ENCODE data around the gene TST.
A peak's percentile ranks its signal among the peaks of the same experiment; 100 is the strongest.

Gene TST

GRCh38 chr22:37021041-37021440 is 1.8 kb upstream of the TST start:
- H3K36me3 Mint-ChIP-seq (ENCODE audit: insufficient read depth): no peaks in the 10 kb centered on the region
- peak overlapping the region; percentile 88 to 89 for H3K4me3 Mint-ChIP-seq
- DNase-seq (no peak), ATAC-seq (replicated peaks) (no peak)
- H3K27me3 Mint-ChIP-seq: no peaks in the 10 kb centered on the region
- peaks cover 19 to 24% of the 10 kb centered on the region in 2 donors for H3K4me1 Mint-ChIP-seq (ENCODE audit: low read depth in 2 of 2)
- H3K9me3 Mint-ChIP-seq: no peaks in the 10 kb centered on the region
- H3K27ac Mint-ChIP-seq: peak overlapping the region in 1 of 2 donors; percentile 84

GRCh38 chr22:37020192-37020479 is 889 bp upstream of the TST start:
- ATAC-seq (replicated peaks) (no peak), DNase-seq (peak in 1 of 3 experiments; percentile 6)
- Mint-ChIP-seq H3K27ac (peak overlapping the region; percentile 41 to 84), H3K4me1 (ENCODE audit: low read depth in 2 of 2) (peaks cover 19 to 23% of the 10 kb centered on the region in 2 donors), H3K9me3 (no peaks in the 10 kb centered on the region), H3K27me3 (no peaks in the 10 kb centered on the region), H3K4me3 (peak overlapping the region; percentile 88 to 89), H3K36me3 (ENCODE audit: insufficient read depth) (no peaks in the 10 kb centered on the region)

- ATAC-seq (replicated peaks): peak; percentile 17
- Mint-ChIP-seq H3K9me3 (no peaks in the 10 kb centered on the region), H3K4me1 (ENCODE audit: low read depth in 2 of 2) (peaks cover 15 to 18% of the 10 kb centered on the region in 2 donors), H3K27ac (no peak overlapping the region), H3K36me3 (ENCODE audit: insufficient read depth) (no peaks in the 10 kb centered on the region), H3K27me3 (no peaks in the 10 kb centered on the region), H3K4me3 (peak overlapping the region; percentile 88 to 89)
- DNase-seq: no peak
Observed at GRCh38 chr22:37018815-37019308, 385 bp downstream of the TST start.

DNA sequence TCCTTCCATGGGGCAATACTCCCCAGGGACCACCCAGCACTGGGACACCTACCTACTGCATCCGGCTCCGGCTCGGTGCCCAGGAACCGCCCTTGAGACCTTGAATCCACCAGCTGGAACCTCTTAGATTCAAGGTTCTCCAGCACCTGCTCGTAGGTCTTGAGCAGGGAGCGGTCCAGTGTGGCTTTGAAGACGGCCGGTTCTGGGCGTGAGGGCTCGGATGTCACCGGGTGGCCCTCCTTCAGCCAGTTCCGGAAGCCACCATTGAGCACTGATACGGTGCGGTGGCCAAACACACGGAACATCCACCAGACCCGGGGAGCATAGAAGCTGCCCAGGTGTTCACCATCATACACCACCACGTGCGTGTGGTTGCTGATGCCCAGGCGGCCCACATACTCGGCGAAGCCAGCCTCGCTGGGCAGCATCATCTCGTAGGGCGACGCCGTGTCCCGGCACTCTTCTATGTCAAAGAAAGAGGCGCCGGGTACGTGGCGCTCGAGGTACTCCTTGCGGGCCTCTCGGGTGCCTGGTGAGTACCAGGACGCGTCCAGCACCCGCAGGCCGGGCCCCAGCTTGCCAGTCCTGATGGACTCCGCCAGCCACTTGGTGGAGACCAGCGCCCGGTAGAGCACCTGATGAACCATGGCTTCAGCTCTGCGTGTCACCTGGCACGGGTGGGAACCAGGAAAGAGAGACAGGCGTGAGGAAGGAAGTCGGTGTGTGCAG is 997 bp downstream of the TST start:
- H3K36me3 Mint-ChIP-seq (ENCODE audit: insufficient read depth): no peaks in the 10 kb centered on the region
- H3K4me3 Mint-ChIP-seq: peak overlapping the region; percentile 88 to 89
- no peak overlapping the region for H3K27ac Mint-ChIP-seq
- peaks cover 15 to 18% of the 10 kb centered on the region in 2 donors for H3K4me1 Mint-ChIP-seq (ENCODE audit: low read depth in 2 of 2)
- H3K9me3 Mint-ChIP-seq: no peaks in the 10 kb centered on the region
- DNase-seq (no peak), ATAC-seq (replicated peaks) (no peak)
- H3K27me3 Mint-ChIP-seq: no peaks in the 10 kb centered on the region

DNA sequence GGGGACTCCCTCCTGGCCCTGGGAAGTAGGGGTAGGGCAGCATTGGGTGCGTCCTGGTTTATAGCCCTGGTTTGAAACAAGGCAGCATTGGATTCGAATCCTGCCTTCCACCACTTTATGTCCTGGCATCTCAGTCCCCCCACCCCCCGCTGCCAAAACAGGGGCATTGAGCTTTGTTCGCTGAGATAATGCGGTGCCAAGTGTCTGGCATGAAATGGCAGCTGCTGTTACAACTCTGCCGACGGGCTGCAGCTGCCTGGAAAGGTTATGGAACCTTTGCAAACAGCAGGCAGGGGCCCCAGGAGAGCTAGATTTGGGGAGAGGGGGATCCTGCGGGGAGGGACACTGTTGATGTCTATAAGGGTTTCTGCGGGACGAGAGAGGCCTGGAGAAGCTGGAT is 1.9 kb downstream of the TST start:
- peak overlapping the region in 1 of 2 donors; percentile 71 for H3K27ac Mint-ChIP-seq
- no peaks in the 10 kb centered on the region for H3K9me3 Mint-ChIP-seq
- DNase-seq (no peak), ATAC-seq (replicated peaks) (no peak)
- peak overlapping the region in 1 of 2 donors; percentile 88 for H3K4me3 Mint-ChIP-seq
- peaks cover 15 to 18% of the 10 kb centered on the region in 2 donors for H3K4me1 Mint-ChIP-seq (ENCODE audit: low read depth in 2 of 2)
- H3K27me3 Mint-ChIP-seq: no peaks in the 10 kb centered on the region
- no peaks in the 10 kb centered on the region for H3K36me3 Mint-ChIP-seq (ENCODE audit: insufficient read depth)

- H3K4me3 Mint-ChIP-seq: no peak overlapping the region
- ATAC-seq (replicated peaks): no peak
- H3K27ac Mint-ChIP-seq: peak overlapping the region in 1 of 2 donors; percentile 71
Observed at GRCh38 chr22:37016134-37016910, 2.9 kb downstream of the TST start.

GRCh38 chr22:37015587-37015878 is 3.7 kb downstream of the TST start:
- peaks cover 7 to 9% of the 10 kb centered on the region in 2 donors for H3K4me1 Mint-ChIP-seq (ENCODE audit: low read depth in 2 of 2)
- H3K27me3 Mint-ChIP-seq: peaks cover 0 to 2% of the 10 kb centered on the region in 2 donors
- no peak overlapping the region for H3K4me3 Mint-ChIP-seq
- no peaks in the 10 kb centered on the region for H3K36me3 Mint-ChIP-seq (ENCODE audit: insufficient read depth)
- no peak for ATAC-seq (replicated peaks)
- peak overlapping the region; percentile 12 to 61 for H3K27ac Mint-ChIP-seq
- no peak for DNase-seq
- H3K9me3 Mint-ChIP-seq: no peaks in the 10 kb centered on the region

More at GRCh38 chr22:37016134-37016910, 2.9 kb downstream of the TST start:
- H3K4me1 Mint-ChIP-seq (ENCODE audit: low read depth in 2 of 2): peaks cover 10 to 14% of the 10 kb centered on the region in 2 donors
- no peaks in the 10 kb centered on the region for H3K36me3 Mint-ChIP-seq (ENCODE audit: insufficient read depth)
- DNase-seq: no peak
- no peaks in the 10 kb centered on the region for H3K9me3 Mint-ChIP-seq
- H3K27me3 Mint-ChIP-seq: no peaks in the 10 kb centered on the region

DNA sequence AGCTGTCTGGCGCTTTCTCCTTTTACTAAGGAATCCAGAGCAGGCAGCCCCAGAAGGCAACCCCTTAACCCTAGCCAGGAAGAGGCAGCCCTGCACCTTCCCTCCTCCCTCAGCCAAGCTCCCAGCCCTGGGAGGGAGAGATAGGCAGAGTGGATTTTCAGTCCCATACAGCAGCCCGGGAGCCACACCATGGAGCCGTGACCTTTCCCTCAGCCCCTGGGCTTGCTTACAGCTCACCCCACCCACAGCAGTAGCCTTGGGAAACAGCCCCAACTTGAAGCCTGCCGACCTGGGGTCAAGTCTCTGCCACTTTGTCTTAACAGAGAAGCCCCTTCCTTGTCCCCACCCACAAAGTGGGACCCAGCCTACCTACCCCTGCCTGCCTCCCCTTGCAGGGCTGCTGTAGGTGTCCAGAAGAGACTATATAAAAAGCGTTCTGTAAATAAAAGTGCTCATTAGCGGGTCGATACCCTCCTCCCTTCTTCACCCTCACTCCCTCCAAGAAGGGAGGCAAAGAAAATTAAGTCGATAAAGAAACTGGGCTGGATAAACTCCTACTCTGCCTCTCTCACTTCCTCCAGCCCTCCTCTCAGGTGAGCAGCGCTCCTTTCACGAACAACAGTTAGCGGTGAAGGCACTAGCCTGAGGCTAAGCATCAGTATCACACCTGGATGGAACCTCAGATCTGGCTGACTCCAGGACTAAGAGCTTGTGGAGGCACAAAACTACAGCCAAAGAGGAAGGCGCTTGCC is 4.2 kb downstream of the TST start:
- peaks cover 6 to 7% of the 10 kb centered on the region in 2 donors for H3K4me1 Mint-ChIP-seq (ENCODE audit: low read depth in 2 of 2)
- ATAC-seq (replicated peaks) (no peak), DNase-seq (no peak)
- peaks cover 5 to 7% of the 10 kb centered on the region in 2 donors for H3K27me3 Mint-ChIP-seq
- H3K27ac Mint-ChIP-seq: peak overlapping the region; percentile 12 to 61
- no peak overlapping the region for H3K4me3 Mint-ChIP-seq
- no peaks in the 10 kb centered on the region for H3K9me3 Mint-ChIP-seq
- no peaks in the 10 kb centered on the region for H3K36me3 Mint-ChIP-seq (ENCODE audit: insufficient read depth)

DNA sequence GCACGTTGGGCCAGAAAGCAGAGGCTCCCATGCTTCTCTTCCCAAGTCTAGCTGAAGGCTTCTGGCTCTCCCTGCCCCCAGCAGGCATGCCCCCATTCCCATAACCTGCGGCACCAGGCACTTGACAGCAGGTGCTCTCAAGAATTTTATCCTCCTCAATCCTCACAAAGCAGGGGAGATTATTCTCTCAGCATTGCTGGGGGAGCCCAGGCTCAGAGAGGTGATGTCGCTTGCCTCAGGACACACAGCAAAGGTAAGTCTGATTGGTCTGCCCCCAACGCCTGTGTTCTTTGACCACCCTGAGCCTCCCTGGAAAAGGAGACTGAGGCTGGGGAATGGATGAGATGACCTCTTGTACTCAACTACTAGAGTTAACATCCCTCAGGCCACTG is 4.8 kb downstream of the TST start:
- H3K4me3 Mint-ChIP-seq: no peak overlapping the region
- H3K36me3 Mint-ChIP-seq (ENCODE audit: insufficient read depth): no peaks in the 10 kb centered on the region
- DNase-seq: no peak
- H3K27ac Mint-ChIP-seq: no peak overlapping the region
- no peak for ATAC-seq (replicated peaks)
- H3K9me3 Mint-ChIP-seq: no peaks in the 10 kb centered on the region
- H3K4me1 Mint-ChIP-seq (ENCODE audit: low read depth in 2 of 2): peaks cover 3% of the 10 kb centered on the region in 2 donors
- peaks cover 11 to 13% of the 10 kb centered on the region in 2 donors for H3K27me3 Mint-ChIP-seq

DNA sequence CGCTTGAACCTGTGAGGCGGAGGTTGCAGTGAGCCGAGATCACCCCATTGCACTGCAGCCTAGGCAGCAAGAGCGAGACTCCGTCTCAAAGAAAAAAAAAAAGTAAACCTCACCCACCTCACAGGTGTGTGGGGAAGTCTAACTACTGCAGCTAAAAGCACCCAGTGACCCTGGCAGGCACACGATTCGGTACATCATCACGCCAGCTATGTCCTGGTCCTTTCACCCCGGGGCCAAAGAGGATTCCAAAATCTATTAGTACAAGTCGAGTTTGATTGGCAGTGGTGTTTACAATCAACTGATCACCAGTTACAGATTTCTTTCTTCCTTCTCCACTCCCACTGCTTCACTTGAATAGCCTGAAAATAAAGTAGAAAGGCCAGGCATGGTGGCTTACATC is 6.3 kb downstream of the TST start:
- peak overlapping the region in 1 of 2 donors; percentile 29 for H3K27ac Mint-ChIP-seq

DNA sequence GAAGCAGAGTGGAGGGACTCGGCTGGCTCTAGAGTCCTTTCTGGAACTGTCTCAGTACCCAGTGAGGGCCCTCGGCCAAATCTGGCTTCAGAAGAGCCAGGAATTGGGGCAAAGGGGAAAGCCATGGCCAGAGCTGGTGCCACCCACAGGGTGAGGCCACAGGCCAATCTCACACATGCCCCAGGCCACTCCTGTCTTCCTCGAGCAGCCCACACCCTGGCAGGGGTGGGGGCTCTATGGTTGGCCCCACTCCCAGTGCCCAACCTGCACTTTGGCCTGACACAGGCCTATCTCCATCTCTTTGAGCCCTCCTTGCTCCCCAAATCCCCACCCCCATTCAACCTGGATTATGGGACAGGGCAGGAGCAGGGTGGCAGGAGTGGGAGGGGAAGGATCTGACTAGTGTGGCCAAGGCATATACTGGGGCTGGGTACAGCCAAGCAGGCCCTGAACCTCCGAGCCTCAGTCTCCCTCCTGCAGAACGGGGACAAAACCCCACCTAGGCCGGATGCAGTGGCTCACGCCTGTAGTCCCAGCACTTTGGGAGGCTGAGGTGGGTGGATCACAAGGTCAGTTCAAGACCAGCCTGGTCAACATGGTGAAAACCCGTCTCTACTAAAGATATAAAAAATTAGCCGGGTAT is 6.9 kb downstream of the TST start:
- Mint-ChIP-seq H3K27ac (no peak overlapping the region), H3K9me3 (no peaks in the 10 kb centered on the region), H3K4me1 (ENCODE audit: low read depth in 2 of 2) (no peaks in the 10 kb centered on the region), H3K27me3 (peaks cover 16 to 33% of the 10 kb centered on the region in 2 donors), H3K4me3 (no peak overlapping the region), H3K36me3 (ENCODE audit: insufficient read depth) (no peaks in the 10 kb centered on the region)
- DNase-seq (no peak), ATAC-seq (replicated peaks) (no peak)

More for the DNA sequence above, 6.3 kb downstream of the TST start:
- Mint-ChIP-seq H3K9me3 (no peaks in the 10 kb centered on the region), H3K4me3 (no peak overlapping the region), H3K36me3 (ENCODE audit: insufficient read depth) (no peaks in the 10 kb centered on the region), H3K27me3 (peaks cover 12 to 28% of the 10 kb centered on the region in 2 donors), H3K4me1 (ENCODE audit: low read depth in 2 of 2) (no peaks in the 10 kb centered on the region)
- ATAC-seq (replicated peaks) (no peak), DNase-seq (no peak)

GRCh38 chr22:37011472-37011871 is 7.8 kb downstream of the TST start:
- H3K9me3 Mint-ChIP-seq: no peaks in the 10 kb centered on the region
- ATAC-seq (replicated peaks): no peak

GRCh38 chr22:37010976-37011375 is 8.3 kb downstream of the TST start:
- H3K9me3 Mint-ChIP-seq: no peaks in the 10 kb centered on the region
- H3K36me3 Mint-ChIP-seq (ENCODE audit: insufficient read depth): no peaks in the 10 kb centered on the region
- no peak overlapping the region for H3K27ac Mint-ChIP-seq

More at GRCh38 chr22:37011472-37011871, 7.8 kb downstream of the TST start:
- Mint-ChIP-seq H3K27me3 (peaks cover 26 to 43% of the 10 kb centered on the region in 2 donors), H3K4me3 (no peak overlapping the region), H3K4me1 (ENCODE audit: low read depth in 2 of 2) (no peaks in the 10 kb centered on the region), H3K27ac (no peak overlapping the region), H3K36me3 (ENCODE audit: insufficient read depth) (no peaks in the 10 kb centered on the region)
- DNase-seq: no peak

More at GRCh38 chr22:37010976-37011375, 8.3 kb downstream of the TST start:
- Mint-ChIP-seq H3K4me1 (ENCODE audit: low read depth in 2 of 2) (no peaks in the 10 kb centered on the region), H3K4me3 (no peak overlapping the region), H3K27me3 (peaks cover 28 to 48% of the 10 kb centered on the region in 2 donors)
- ATAC-seq (replicated peaks): no peak
- DNase-seq: no peak
